Breast epithelium (tissue), 4 donors: Measurements from ENCODE around the gene GHRH. TPM values are rescaled to one million over a fixed set of nuclear protein-coding genes. Genes with fewer than 3 reads are reported as not detected.

Source experiments
- DNase-seq, 2 donors: peaks; one replicate each; pipeline ENCODE4 v3.0.0-alpha.2; 2019; ENCODE audit warnings: low spot score in 2 of 2
- H3K27ac ChIP-seq, 2 donors: fragments of 200-600 bp; sonication (generic) in 1 of 2; one replicate each; pipeline ENCODE4 v1.5.1; 2016 to 2019; ENCODE audit warnings: mild to moderate bottlenecking in 1 of 2
- H3K27me3 ChIP-seq, 2 donors: fragments of 200-600 bp; sonication (generic) in 1 of 2; one replicate each; pipeline versions ENCODE4 v1.5.1 to v1.6.0; 2017 to 2019; ENCODE audit warnings: control low read depth in 1 of 2, mild to moderate bottlenecking in 1 of 2
- H3K36me3 ChIP-seq: fragments of 200-600 bp; one replicate; pipeline ENCODE4 v1.5.1; 2019
- H3K4me1 ChIP-seq, 2 donors: fragments of 200-600 bp; sonication (generic); one replicate each; pipeline ENCODE4 v1.5.1; 2016 to 2019; ENCODE audit warnings: control low read depth in 1 of 2
- H3K4me3 ChIP-seq, 3 donors: fragments of 200-600 bp; sonication (generic); 1 replicate in 2 of 3; 2 replicates in 1 of 3; pipeline ENCODE4 v1.5.1; 2016 to 2019; ENCODE audit warnings: mild to moderate bottlenecking in 3 of 3, moderate library complexity in 2 of 3
- H3K9me3 ChIP-seq, 2 donors: fragments of 200-600 bp; sonication (generic) in 1 of 2; one replicate each; pipeline ENCODE4 v1.5.1; 2016 to 2019; ENCODE audit warnings: control low read depth in 1 of 2
- POLR2A ChIP-seq: fragments of 450-650 bp; IDR thresholded peaks from one replicate; pipeline ENCODE4 v1.6.1; 2016; ENCODE audit warnings: antibody characterized with exemption, mild to moderate bottlenecking, moderate library complexity
- POLR2AphosphoS5 ChIP-seq, 3 donors: sonication (generic); formaldehyde crosslinking; IDR thresholded peaks; one replicate each; pipeline ENCODE4 v1.6.1; 2017; ENCODE audit warnings: antibody characterized with exemption in 3 of 3
- intact Hi-C: fragments of 100-400 bp; cut with DNase I; formaldehyde crosslinking; loops from one replicate; pipeline ENCODE4 v1.15.1; 2023; ENCODE audit warnings: low total_unique reads
- total RNA-seq, 3 donors: library from RNA; depleted of rRNA; stranded (reverse); fragments of >200 nt; gene quantifications; one replicate each; pipeline ENCODE4 v1.1.0, GENCODE V29; 2016
- TF ChIP-seq, protein P1 (sequence below), 3 donors: fragments of 450-650 bp; IDR thresholded peaks; one replicate each; pipeline ENCODE4 v1.5.1; 2016 to 2017; ENCODE audit warnings: antibody characterized with exemption in 3 of 3, mild to moderate bottlenecking in 3 of 3, moderate library complexity in 3 of 3

Gene GHRH
- total RNA-seq, 3 donors from 2014 or later, result not detected

GRCh38 chr20:37228656-37229055, 33.0 kb downstream of the GHRH start:
- H3K9me3 ChIP-seq, result no peaks in the 10 kb centered on the region
- peak overlapping the region in 1 of 2 donors; percentile 53 for H3K27ac ChIP-seq
- intact Hi-C loops, result no loop called here

DNA sequence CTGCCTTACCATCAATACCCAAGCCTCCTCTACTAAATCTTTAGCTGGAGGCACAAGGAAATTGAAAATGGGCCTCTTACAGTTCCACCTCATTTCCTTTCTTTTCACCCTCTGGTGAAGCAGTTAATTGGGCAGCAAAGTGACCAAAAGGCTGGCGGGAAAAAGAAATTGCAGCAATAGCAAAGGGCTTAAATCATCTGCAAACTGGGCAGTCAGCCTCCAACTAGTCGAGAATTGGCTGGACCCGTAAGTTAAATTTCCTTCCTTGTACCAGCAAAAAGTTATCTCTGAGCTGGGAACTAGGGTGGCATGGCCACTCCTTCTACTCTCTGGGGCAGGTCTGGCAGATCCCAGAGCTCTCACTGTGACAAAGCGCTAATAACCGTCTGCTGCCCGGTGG, 33.5 kb downstream of the GHRH start:
- H3K4me3 ChIP-seq, result no peak overlapping the region
- H3K27me3 ChIP-seq, result no peaks in the 10 kb centered on the region
- peak overlapping the region in 1 of 2 donors; percentile 53 for H3K27ac ChIP-seq
- intact Hi-C loops, result no loop called here
- no peaks in the 10 kb centered on the region for H3K9me3 ChIP-seq
- TF ChIP-seq POLR2A, result no peak
- TF ChIP-seq, protein P1, sequence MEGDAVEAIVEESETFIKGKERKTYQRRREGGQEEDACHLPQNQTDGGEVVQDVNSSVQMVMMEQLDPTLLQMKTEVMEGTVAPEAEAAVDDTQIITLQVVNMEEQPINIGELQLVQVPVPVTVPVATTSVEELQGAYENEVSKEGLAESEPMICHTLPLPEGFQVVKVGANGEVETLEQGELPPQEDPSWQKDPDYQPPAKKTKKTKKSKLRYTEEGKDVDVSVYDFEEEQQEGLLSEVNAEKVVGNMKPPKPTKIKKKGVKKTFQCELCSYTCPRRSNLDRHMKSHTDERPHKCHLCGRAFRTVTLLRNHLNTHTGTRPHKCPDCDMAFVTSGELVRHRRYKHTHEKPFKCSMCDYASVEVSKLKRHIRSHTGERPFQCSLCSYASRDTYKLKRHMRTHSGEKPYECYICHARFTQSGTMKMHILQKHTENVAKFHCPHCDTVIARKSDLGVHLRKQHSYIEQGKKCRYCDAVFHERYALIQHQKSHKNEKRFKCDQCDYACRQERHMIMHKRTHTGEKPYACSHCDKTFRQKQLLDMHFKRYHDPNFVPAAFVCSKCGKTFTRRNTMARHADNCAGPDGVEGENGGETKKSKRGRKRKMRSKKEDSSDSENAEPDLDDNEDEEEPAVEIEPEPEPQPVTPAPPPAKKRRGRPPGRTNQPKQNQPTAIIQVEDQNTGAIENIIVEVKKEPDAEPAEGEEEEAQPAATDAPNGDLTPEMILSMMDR (IDR thresholded peaks at IDR 0.05), result no peak
- no peak for TF ChIP-seq POLR2AphosphoS5 (IDR thresholded peaks at IDR 0.05)
- DNase-seq, result no peak
- no peaks in the 10 kb centered on the region for H3K36me3 ChIP-seq
- H3K4me1 ChIP-seq, result no peaks in the 10 kb centered on the region

More at GRCh38 chr20:37228656-37229055, 33.0 kb downstream of the GHRH start:
- TF ChIP-seq, protein P1 (IDR thresholded peaks at IDR 0.05), result no peak
- TF ChIP-seq POLR2AphosphoS5 (IDR thresholded peaks at IDR 0.05), result no peak
- Histone ChIP-seq H3K36me3 (no peaks in the 10 kb centered on the region), H3K4me3 (no peak overlapping the region), H3K27me3 (no peaks in the 10 kb centered on the region), H3K4me1 (no peaks in the 10 kb centered on the region)
- no peak for DNase-seq

GRCh38 chr20:37226889-37227288, 34.7 kb downstream of the GHRH start:
- H3K27me3 ChIP-seq, result no peaks in the 10 kb centered on the region
- H3K4me1 ChIP-seq, result no peaks in the 10 kb centered on the region
- H3K9me3 ChIP-seq, result no peaks in the 10 kb centered on the region
- intact Hi-C loops, result no loop called here
- TF ChIP-seq, protein P1 (IDR thresholded peaks at IDR 0.05), result no peak
- TF ChIP-seq POLR2A, result no peak
- TF ChIP-seq POLR2AphosphoS5 (IDR thresholded peaks at IDR 0.05), result no peak
- H3K4me3 ChIP-seq, result no peak overlapping the region
- no peak for DNase-seq
- H3K36me3 ChIP-seq, result no peaks in the 10 kb centered on the region
- no peak overlapping the region for H3K27ac ChIP-seq

GRCh38 chr20:37225146-37225545, 36.5 kb downstream of the GHRH start:
- H3K4me3 ChIP-seq, result no peak overlapping the region
- no peak for DNase-seq
- H3K9me3 ChIP-seq, result no peaks in the 10 kb centered on the region
- no peak overlapping the region for H3K27ac ChIP-seq
- TF ChIP-seq, protein P1 (IDR thresholded peaks at IDR 0.05), result no peak
- TF ChIP-seq POLR2A (no peak), POLR2AphosphoS5 (IDR thresholded peaks at IDR 0.05) (no peak)
- intact Hi-C loops, result no loop called here
- H3K27me3 ChIP-seq, result no peaks in the 10 kb centered on the region
- no peaks in the 10 kb centered on the region for H3K4me1 ChIP-seq
- H3K36me3 ChIP-seq, result no peaks in the 10 kb centered on the region

DNA sequence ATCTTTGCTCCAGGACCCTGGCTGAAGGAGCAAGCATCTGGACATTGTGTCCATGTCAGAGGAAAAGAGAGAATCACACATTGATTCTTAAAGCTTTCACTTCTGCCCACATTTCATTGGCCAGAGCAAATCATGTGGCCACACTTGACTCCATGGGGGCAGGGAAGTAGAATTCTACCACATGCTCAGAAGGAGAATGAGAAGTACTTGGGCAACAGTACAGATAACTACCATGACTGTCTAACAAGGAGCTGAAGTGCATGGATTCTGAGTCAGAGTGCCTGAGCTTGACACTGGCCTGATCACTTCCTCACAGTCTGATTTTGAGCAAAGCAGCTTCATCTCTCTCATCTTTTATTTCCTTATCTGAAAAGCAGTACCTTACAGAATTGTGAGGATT, 38.6 kb downstream of the GHRH start:
- Histone ChIP-seq H3K4me3 (no peak overlapping the region), H3K36me3 (no peaks in the 10 kb centered on the region), H3K4me1 (no peaks in the 10 kb centered on the region), H3K27me3 (no peaks in the 10 kb centered on the region), H3K9me3 (no peaks in the 10 kb centered on the region), H3K27ac (no peak overlapping the region)
- intact Hi-C loops, result no loop called here
- no peak for DNase-seq
- no peak for TF ChIP-seq POLR2A

DNA sequence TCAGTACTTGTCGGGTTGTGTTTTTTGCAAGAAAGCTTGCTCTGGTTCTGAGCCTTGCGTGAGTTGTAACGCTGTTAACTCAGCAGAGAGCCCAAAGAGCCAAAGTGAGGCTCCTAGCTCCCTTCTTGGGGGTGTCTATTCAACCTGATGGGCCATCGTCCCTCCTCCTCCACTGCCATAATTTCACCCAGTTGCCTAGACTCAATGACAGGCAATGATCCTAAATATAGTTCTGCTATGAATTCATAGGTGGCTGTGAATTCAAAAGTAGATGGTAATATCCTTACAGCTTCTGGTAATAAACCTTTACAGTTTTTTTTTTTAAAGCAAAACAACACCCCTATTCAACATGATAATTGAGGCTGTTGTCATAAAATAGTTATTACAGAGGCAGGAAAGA, 39.5 kb downstream of the GHRH start:
- H3K4me3 ChIP-seq, result no peak overlapping the region
- DNase-seq, result no peak
- no peaks in the 10 kb centered on the region for H3K9me3 ChIP-seq
- H3K27ac ChIP-seq, result no peak overlapping the region
- TF ChIP-seq POLR2AphosphoS5 (IDR thresholded peaks at IDR 0.05) (no peak), POLR2A (no peak)
- TF ChIP-seq, protein P1 (IDR thresholded peaks at IDR 0.05), result no peak
- H3K4me1 ChIP-seq, result no peaks in the 10 kb centered on the region
- no peaks in the 10 kb centered on the region for H3K36me3 ChIP-seq
- intact Hi-C loops, result no loop called here
- H3K27me3 ChIP-seq, result no peaks in the 10 kb centered on the region
